Measurements from ENCODE around the gene TMEM138. TPM values are rescaled to one million over a fixed set of nuclear protein-coding genes. Genes with fewer than 3 reads are reported as not detected.
"Not testable (repeated sequence)": the region's sequence is repeated elsewhere in the genome, so short reads cannot be mapped to it uniquely, and the experiment has no call there.

The TMEM138 gene
- total RNA-seq, 4 donors from 2014 or later: 12.0 to 81.5 (median 20.9) TPM

DNA sequence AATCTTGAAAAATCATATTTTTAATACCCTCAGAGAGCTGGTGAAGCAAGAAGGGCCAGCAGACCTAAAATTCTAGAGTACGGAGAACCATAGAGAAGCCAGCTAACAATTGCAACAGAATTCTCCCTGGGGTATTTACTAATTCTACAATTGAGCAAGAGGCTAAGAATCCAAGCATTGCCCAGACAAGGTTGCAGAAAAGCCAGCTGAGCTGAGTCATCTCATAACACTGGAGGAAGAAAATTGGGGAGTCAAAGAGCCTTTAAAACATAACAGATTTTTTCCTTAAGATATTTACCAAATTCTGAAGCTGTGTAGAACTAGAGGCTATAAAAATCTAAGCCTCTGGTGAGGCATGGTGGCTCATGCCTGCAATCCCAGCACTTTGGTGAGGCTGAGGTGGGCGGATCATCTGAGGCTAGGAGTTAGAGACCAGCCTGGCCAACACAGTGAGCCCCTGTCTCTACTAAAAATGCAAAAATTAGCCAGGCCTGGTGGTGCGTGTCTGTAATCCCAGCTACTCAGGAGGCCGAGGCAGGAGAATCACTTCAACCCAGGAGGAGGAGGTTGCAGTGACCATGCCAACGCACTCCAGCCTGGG lies 16.6 kb downstream of the TMEM138 start:
- Histone ChIP-seq H3K36me3 (no peaks in the 10 kb centered on the region), H3K27me3 (no peaks in the 10 kb centered on the region), H3K27ac (peak overlapping the region; percentile 77 to 84), H3K4me1 (no peaks in the 10 kb centered on the region), H3K9me3 (no peaks in the 10 kb centered on the region), H3K4me3 (no peak overlapping the region)
- peak; percentile 57 to 80 for DNase-seq
- no peak for TF ChIP-seq POLR2A (IDR thresholded peaks at IDR 0.05)
- TF ChIP-seq, protein P1, sequence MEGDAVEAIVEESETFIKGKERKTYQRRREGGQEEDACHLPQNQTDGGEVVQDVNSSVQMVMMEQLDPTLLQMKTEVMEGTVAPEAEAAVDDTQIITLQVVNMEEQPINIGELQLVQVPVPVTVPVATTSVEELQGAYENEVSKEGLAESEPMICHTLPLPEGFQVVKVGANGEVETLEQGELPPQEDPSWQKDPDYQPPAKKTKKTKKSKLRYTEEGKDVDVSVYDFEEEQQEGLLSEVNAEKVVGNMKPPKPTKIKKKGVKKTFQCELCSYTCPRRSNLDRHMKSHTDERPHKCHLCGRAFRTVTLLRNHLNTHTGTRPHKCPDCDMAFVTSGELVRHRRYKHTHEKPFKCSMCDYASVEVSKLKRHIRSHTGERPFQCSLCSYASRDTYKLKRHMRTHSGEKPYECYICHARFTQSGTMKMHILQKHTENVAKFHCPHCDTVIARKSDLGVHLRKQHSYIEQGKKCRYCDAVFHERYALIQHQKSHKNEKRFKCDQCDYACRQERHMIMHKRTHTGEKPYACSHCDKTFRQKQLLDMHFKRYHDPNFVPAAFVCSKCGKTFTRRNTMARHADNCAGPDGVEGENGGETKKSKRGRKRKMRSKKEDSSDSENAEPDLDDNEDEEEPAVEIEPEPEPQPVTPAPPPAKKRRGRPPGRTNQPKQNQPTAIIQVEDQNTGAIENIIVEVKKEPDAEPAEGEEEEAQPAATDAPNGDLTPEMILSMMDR (IDR thresholded peaks at IDR 0.05): no peak
- intact Hi-C loops (cut with DNase I; ENCODE audit: low total_unique reads): no loop called here

DNA sequence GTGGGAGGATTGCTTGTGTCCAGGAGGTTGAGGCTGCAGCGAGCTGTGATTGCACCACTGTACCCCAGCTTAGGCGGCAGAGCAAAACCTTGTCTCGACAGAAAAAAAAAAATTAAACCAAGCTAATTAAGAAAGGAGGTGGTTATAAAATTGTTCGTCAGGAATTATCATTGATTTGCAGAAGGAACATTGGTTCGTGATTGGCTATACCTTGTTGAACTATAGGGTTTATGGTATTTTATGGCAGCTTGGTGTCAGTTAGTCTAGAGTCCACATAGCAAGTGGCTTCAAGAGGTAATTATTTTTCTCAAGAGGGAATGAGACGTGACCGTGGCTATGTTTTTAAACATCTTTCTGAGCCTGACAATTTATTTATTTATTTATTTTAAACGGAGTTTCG lies 18.7 kb downstream of the TMEM138 start:
- DNase-seq: no peak
- no peak overlapping the region for H3K4me3 ChIP-seq
- H3K9me3 ChIP-seq: no peaks in the 10 kb centered on the region
- intact Hi-C loops (cut with DNase I; ENCODE audit: low total_unique reads): no loop called here
- H3K36me3 ChIP-seq: no peaks in the 10 kb centered on the region
- H3K27me3 ChIP-seq: no peaks in the 10 kb centered on the region
- H3K4me1 ChIP-seq: no peaks in the 10 kb centered on the region
- TF ChIP-seq, protein P1 (IDR thresholded peaks at IDR 0.05): no peak
- TF ChIP-seq POLR2A (IDR thresholded peaks at IDR 0.05): no peak
- no peak overlapping the region for H3K27ac ChIP-seq

DNA sequence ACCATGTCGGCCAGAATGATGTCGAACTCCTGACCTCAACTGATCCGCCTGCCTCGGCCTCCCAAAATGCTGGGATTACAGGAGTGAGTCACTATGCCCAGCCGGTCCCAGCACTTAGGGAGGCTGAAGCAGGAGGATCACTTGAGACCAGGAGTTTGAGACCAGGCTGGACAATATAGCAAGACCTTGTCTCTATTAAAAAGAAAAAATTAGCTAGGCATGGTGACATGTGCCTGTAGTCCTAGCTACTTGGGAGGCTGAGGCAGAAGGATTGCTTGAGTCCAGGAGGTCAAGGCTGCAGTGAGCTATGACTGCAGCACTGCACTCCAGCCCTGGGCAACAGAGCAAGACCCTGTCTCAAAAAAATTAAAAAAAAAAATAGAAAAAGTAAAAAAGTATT lies 21.7 kb downstream of the TMEM138 start:
- not testable (repeated sequence) for DNase-seq, H3K9me3 ChIP-seq, H3K27ac ChIP-seq, H3K27me3 ChIP-seq, H3K4me3 ChIP-seq, H3K4me1 ChIP-seq, H3K36me3 ChIP-seq
- intact Hi-C loops (cut with DNase I; ENCODE audit: low total_unique reads): loop anchor here (2.0 kb wide), 1 partner anchor 47 kb away; no protein-coding TSS in a partner anchor

DNA sequence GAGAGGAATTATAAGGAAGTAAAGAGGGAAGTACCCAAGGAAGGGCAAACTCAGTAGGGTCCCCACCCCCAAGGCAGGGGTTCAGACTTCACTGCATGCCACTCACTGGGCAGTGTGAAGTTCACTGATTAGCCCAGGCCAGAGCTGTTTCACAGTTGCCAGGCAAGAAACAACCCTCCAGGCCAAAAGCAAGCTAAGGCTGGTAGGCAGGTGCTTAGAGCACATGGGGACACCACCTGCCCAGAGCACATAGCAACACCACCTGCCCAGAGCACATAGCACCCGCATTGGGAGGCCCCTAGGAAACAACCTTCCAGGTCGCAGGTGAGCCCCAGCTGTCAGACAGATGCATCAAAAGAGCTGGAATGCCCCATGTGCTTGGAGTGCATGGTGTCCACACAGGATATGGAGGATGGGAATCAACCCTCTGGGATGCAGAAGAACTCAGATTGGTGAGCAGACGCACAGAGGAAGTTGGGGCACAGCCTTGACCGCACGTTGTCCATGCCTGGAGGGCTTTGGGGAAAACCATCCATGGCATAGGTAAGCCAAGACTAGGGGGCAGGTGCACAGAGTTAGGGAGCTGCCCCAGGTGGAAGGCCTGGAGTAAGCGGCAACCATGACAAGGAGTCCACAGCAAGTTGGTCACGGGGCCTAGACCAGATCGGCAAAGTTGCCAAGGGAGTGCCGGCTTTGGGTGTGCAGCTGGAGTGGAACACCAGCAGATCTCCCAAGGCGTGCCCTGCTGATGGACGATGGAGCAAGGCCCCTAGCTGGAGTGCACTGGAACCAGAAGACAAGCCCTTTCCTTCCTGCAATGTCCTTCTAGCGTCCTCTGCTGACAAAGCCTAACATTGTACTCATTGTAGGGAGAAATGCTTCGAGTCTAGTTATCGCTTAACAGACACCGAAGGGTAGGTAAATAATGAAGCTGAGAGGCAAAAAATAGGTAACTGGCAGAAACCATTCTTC lies 22.4 kb downstream of the TMEM138 start:
- H3K4me1 ChIP-seq: no peaks in the 10 kb centered on the region
- no peaks in the 10 kb centered on the region for H3K9me3 ChIP-seq
- no peaks in the 10 kb centered on the region for H3K36me3 ChIP-seq
- DNase-seq: no peak
- no peak for TF ChIP-seq POLR2A (IDR thresholded peaks at IDR 0.05)
- TF ChIP-seq, protein P1 (IDR thresholded peaks at IDR 0.05): no peak
- H3K27ac ChIP-seq: no peak overlapping the region
- H3K4me3 ChIP-seq: no peak overlapping the region
- intact Hi-C loops (cut with DNase I; ENCODE audit: low total_unique reads): loop anchor here (2.0 kb wide), 1 partner anchor 48 kb away; no protein-coding TSS in a partner anchor
- H3K27me3 ChIP-seq: no peaks in the 10 kb centered on the region

DNA sequence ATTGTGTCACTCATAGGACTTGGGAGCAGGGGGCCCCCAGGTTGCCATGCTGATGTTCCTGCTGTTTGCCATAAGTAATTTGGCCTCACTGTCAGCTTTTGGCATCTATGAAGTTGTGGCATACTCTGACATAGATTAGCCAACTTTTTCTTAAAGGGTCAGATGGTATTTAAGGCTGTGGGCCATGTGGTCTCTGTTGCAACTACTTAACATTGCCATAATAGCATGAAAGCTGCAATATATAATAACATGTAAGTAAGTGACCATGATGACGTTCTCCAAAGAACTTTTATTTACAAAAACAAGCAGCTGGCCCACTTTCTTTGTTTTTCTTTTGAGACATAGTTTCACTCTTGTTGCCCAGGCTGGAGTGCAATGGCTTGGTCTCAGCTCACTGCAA lies 28.0 kb downstream of the TMEM138 start:
- Histone ChIP-seq H3K36me3 (no peaks in the 10 kb centered on the region), H3K9me3 (no peaks in the 10 kb centered on the region), H3K27ac (no peak overlapping the region), H3K4me1 (peaks cover 0 to 7% of the 10 kb centered on the region in 2 donors), H3K27me3 (no peaks in the 10 kb centered on the region), H3K4me3 (no peak overlapping the region)
- TF ChIP-seq POLR2A (IDR thresholded peaks at IDR 0.05): no peak
- TF ChIP-seq, protein P1 (IDR thresholded peaks at IDR 0.05): no peak
- intact Hi-C loops (cut with DNase I; ENCODE audit: low total_unique reads): no loop called here
- DNase-seq: no peak

Data from uterus (tissue), 4 donors.